ENCODE data around the gene PTK6. TPM values are rescaled to one million over a fixed set of nuclear protein-coding genes. Genes with fewer than 3 reads are reported as not detected.
"Not testable (repeated sequence)": the region's sequence is repeated elsewhere in the genome, so short reads cannot be mapped to it uniquely, and the experiment has no call there.

Gene PTK6
- total RNA-seq (2014; rRNA removed; shearing (Covaris generic)), result 26.3 and 31.1 TPM in 2 replicates

DNA sequence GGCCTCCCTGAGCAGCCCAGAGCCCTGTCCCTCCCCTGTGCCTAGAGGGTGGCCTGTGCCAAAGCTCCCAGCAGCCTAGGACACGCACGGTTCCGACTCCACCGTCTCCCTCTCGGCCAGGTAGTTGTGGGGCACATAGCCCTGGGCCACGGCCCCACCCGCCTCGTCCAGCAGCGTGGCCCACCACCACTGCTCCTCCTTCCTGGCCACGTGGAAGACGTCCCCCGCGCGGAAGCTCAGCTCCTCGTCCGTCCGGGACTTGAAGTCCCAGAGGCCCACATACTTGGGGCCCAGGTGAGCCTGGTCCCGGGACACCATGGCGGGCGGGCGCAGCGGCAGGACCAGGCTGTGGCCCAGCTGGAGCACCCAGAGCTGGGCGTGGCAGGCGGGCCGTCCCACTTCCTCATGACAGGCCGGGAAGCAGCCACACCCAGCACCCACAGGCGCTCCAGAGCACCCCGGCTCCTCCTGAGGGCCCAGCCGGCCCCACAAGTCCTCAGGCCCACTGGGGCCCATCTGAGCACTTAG lies at the start of gene PTK6:
TSS of gene PTK6 (minus strand) at position 380 of the 528 bp plus-strand sequence. CDS start at position 318, 62 bp downstream.
- DNase-seq (ENCODE audit: low spot score), result peak; percentile 89

DNA sequence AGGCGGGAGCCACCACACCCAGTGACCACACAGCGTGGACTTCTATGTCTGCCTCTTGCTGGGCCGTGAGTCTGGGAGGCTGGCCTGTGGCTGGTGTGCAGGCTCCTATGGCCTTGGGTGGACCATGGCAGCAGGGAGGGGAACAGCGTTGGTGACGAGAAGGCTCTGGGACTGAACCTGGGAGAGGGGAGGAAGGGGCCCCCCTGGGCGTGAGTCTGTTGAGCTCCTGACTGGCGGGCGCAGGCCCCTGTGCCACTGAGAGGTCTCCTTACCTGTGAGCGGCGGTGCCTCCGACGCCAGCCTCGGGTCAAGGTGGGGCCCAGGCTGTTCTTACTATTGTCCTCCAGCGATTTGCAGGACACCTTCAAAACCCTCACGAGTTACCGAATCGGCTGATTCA lies 49.6 kb upstream of the PTK6 start:
- no peak for DNase-seq (ENCODE audit: low spot score)

DNA sequence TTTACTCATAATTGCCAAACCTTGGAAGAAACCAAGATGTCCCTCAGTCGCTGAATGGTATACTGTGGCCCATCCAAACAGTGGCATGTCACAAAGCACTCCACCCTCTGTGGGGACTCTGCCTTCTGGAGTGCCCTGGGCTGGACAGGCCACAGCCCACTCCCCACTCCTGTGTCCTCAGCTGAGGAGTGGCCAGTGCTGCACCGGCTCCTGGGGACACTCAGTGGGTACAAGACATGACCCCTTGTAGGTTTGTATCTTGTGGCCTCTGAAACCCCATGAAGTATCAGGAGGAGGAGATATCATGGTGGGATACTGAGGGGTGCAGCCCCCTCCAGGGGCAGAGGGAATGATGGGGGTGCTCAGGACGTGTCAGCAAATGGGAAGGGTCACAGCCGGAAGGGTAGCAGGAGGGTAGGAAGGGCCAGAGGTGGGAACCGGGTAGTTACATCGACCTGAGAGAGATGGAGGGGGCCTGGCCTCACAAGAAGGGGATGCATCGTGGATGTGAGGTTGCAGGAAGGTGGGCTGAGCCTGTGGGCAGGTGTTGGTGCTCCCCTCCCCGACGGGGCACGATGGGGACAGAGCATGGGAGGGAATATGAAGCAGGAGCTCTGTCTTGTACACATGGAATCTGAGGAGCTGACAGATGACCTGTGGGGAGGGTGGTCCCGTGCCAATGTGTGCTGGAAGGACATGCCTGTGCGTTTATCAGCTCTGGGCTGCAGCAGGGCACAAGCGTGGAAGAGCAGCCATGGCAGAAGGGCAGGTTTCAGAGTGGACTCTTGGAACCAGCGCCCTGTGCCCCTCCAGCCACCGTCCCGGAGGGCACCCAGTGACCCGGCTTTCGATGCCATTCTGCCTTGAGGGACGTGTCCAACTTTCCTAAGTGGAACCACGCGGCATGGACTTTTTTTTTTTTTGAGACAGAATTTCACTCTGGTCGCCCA lies 48.7 kb upstream of the PTK6 start:
- DNase-seq (ENCODE audit: low spot score), result no peak

DNA sequence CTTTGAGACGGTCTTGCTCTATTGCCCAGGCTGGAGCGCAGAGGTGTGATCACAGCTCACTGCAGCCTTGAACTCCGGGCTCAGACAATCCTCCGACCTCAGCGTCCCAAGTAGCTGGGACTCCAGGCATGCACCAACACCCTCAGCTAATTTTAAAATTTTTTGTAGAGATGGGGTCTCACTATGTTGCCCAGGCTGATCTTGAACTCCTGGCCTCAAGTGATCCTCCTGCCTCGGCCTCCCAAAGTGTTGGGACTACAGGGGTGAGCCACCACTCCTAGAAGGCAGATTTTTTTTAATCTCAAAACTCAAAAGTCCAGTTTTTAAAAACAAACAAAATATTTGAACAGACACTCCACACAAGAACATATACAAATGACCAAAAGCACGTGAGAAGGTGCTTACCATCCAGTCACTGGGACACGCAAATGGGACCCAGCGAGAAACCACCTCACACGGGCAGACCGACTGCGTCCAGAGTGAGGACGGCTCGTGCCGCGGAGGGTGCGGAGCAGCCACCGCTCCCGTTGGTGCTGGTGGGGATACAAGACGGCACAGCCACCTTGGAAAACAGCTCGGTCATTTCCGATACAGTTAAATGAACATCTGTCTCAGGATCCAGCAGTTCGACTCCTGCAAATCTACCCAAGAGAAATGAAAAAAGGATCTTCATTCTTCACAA lies 45.3 kb upstream of the PTK6 start:
- no peak for DNase-seq (ENCODE audit: low spot score)

DNA sequence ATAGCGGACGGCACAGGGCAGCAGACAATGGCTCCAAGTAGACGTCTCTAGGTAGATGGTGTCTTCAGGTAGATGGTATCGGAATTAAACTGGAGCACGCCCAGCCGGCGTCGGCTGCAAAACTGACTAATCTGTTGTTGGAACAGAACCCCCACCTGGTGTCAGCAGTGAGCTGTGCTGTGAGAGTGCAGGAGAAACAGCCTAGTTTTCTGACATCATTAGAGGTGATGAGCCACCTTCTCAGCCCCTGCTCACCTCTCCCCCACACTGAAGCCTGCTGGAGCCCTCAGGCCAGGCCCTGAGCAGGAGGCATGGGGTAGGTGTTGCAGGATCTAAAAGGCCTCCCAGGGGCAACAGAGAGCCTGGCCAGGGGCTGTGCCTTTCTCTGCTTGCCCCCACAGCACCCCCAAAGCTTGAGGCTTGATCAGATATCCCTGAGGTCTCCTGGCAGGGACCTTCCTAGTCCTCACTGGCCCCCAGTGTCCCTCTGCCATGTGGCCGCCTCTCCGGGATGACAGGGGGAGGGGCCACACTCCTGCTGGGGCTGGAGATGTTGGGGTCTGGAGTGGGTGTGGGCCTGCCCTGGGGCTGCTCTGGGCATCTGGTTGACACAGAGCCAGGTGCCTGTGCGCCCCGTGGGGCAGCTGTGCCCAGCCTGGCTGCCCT lies 43.8 kb upstream of the PTK6 start:
- peak; percentile 86 for DNase-seq (ENCODE audit: low spot score)

DNA sequence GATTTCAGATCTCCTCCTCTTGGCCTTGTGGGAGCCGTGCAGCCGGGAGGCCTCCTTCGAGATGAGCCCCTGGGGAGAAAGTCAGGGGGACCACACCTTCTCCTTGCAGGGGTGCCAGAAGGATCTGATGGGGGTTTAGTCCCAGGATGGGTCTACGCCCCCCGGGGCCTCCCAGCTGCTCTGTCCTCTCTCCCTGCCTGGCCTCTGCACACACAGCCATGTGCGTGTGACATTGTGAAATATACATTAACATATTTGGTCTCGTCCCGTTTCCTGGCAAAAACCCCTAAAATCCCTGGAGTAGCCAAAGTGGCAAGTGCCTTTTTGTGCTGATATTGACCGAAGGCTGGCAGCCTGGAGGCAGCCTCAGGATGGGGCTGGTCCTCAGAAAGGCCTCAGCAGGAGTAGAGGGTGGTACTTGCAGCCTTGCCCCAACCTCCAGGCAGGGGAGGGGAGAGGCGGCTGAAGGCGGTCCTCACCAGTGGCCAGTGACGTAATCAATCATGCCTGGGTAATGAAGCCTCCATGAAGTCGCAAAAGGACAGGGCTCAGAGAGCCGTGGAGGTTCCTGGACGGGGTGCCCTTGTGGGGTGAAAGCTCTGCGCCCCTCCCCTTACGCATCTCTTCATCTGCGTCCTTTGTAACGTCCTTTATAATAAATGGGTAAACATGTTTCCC lies 42.0 kb upstream of the PTK6 start:
- DNase-seq (ENCODE audit: low spot score), result no peak

DNA sequence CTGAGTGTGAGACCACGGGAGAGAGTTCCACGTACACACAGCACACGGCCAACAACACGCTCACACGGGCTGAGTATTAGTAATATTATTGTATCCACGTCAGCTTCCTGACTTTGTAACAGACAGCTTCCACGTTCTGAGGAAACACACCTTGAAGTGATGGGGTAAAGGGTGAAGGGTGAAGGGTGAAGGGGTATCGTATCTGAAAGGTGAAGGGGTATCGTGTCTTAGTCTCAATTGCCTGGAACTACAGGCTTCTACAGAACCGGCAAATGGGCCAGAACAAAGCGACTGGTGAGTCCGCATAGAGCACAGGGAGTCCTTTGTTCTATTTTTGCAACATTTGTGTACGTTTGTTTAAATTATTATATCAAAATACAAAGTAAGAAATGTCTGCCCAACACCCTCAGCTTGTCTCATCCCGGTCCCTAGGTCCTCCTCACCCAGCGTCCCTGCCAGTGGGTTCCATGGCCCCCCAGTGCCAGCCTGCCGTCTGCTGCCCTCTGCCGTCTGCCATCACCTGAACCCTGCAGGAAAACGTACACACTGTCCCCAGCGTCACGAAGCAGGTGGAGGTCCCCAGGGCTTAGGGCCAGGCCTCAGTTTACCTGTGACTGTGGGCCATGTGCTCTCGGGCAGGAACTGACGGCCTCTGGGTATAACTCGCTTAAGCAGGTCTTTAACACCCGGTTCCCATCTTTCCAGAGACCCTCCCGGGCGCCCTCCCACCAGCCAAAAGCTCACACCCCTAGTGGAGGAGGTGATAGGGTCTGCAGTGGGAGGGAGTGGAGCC lies 41.2 kb upstream of the PTK6 start:
- DNase-seq (ENCODE audit: low spot score), result no peak

DNA sequence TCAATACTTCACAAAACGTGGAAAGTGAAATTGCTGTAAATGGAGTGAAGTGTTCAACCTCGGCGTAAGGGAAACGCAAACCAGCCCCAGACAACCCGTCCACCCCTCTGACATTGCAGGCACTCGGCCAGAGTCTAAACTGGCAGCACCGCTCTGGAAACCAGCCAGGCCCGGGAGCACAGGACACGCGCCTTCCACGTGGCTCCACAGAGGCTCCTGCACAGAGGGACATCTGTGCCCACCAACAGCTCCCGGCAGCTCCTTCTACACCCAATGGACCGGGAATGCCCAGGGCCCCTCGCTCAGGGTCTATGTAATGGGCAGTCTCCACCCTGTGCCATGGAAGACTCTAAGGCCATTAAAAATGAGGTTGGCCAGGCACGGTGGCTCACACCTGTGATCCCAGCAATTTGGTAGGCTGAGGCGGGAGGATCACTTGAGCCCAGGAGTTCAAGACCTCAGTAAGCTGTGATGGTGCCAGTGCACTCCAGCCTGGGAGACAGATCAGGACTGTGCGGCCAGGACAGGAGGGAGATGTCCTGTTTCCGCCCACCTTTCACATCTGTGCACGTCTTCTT lies 40.2 kb upstream of the PTK6 start:
- no peak for DNase-seq (ENCODE audit: low spot score)

DNA sequence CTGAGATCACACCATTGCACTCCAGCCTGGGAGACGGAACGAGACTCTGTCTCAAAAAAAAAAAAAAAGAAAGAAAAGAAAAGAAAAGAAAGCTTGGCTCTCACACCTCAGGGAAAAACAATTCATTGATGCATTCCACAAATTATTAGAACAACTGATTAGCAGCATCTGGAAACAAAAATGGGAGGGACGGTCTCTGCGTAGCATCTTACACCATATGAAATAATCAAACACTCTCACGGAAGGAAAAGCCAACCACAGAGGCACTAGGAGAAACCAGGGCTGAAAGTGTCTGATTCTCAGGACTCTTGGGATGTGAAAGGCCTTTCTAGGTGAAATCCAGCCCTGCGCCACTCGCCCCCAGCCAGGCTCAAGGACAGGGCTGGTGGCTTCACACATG lies 39.1 kb upstream of the PTK6 start:
- no peak for DNase-seq (ENCODE audit: low spot score)

DNA sequence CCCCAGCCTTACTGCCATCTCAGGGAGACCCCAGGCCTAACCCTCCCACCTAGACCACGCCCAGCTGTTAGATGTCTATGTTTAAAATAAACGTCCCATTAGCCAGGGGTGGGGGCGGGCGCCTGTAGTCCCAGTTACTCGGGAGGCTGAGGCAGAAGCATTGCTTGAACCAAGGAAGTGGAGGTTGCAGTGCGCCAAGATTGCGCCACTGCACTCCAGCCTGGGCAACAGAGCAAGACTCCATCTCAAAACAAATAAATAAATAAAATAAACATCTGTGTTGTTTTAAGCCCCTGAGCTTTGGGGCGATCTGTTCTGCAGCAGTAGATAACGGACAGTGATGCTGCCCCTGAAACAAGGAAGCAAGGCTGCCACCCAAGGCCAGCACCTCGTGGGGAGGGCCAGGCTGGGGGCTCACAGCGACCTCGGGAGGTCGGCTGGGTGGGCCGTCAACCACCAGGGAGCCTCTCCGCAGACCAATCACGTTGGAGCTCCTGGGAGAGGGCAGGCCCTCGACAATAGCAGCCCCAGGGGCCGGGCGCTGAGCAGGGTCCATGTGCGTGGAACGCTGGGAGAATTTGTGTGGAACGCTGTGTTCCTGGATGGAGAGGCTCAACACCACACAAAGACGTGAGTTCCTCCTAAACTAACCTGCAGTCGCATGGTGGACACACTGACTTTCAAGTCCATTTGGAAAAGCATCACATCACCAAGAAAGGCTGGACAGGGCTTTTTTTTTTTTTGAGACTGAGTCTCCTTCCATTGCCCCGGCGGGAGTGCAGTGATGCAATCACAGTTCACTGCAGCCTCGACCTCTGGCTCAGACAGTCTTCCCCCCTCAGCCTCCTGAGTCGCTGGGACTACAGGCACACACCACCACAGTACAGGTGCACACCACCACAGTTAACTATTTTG lies 37.9 kb upstream of the PTK6 start:
- no peak for DNase-seq (ENCODE audit: low spot score)

DNA sequence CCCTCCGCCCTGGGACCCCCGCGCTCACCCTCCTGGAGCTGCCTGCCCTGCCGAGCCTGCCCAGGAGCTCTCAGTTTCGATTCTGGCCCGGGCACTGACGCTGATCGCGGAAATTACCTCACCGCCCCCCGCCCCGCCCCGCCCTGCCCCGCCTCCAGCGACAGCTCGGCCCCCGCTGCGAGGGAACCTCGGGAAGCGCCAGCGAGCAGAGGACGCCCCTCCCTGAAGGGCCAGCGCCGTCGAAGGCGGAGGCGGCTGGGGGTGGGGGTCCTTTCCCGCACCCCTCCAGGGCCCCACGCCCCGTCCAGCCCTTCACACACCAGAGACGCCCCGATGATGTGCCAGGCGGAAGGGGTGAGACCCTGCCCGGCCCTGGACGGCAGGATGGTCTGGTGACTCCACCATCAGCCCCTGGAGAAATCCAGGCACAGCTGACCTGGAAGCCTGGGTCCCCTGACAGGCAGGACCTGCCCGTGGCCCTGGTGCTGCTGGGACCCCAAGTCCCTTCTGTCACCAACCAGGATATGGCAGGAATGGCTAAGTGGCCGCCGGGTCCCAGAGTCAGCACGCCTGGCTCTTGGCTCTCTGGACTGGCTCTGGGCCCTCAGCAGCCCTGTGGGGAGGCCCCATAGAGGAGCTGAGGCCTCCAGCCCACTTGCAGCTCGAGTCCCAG lies 37.1 kb upstream of the PTK6 start, which contains the start of gene HELZ2:
TSS of gene HELZ2 (minus strand) at position 84 of the 673 bp plus-strand sequence. CDS start 1,854 bp downstream, outside the sequence.
- peak; percentile 63 for DNase-seq (ENCODE audit: low spot score)

DNA sequence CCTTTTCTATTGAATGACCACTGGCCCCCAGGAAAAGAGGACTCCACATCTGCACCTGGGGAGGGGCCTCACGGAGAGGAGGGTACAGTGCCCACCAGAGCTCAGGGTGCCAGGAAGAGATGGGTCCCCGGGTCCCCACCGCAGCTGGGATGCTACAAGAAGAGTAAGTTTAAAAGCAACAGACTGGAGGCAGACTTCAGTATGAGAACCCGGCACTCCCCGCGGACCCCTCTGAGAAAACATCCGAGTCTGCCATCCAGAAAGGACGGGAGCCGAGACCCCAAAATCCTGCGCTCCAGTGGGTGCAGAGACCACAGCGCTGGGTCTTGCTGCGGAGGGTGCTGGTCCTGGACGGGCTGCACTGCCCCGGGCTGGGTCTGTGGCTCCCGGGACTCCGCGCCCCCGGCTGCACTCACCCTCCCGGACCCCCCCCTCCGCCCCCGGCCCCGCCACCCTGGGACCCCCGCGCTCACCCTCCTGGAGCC lies 36.5 kb upstream of the PTK6 start:
- DNase-seq (ENCODE audit: low spot score), result peak; percentile 47

DNA sequence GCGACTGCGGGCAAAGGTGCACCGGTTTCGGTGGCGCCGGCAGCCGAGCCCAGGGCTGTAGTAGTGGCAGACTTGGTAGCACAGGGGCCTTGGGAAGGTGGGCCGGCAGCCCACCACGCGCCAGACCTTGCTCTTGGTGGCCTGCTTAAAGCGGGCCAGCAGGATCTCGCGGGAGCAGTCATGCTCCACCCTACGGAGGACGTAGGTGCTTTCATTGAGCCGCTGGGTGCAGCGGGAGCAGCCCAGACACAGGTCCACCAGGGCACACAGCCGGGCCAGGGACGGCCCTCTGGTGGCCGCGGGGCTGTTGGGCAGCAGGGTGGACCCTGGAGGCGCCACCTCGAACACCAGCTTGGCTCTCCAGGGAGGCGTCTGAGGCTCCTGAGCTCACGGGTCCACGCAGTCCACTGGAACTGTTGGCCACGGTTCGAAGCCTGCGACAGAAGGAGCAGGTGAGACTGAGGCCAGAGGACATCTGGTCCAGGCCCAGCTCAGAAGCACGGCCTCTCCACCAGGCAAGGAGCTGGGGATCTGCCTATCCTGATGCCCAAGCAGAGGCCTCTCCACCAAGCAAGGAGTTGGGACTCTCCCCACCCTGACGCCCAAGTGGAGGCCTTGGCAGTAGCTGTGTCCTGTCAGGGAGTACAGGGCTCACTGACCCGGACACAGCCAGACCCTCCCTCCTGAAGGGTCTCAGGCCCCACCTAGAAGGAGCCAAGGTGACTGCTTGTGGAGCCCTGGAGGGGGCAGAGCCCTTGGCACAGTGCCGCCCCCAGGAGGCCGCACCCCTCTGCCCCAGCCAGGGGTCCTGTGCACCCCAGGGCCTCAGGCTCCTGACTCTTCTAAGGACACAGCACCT lies 35.8 kb upstream of the PTK6 start:
- peak; percentile 69 for DNase-seq (ENCODE audit: low spot score)

DNA sequence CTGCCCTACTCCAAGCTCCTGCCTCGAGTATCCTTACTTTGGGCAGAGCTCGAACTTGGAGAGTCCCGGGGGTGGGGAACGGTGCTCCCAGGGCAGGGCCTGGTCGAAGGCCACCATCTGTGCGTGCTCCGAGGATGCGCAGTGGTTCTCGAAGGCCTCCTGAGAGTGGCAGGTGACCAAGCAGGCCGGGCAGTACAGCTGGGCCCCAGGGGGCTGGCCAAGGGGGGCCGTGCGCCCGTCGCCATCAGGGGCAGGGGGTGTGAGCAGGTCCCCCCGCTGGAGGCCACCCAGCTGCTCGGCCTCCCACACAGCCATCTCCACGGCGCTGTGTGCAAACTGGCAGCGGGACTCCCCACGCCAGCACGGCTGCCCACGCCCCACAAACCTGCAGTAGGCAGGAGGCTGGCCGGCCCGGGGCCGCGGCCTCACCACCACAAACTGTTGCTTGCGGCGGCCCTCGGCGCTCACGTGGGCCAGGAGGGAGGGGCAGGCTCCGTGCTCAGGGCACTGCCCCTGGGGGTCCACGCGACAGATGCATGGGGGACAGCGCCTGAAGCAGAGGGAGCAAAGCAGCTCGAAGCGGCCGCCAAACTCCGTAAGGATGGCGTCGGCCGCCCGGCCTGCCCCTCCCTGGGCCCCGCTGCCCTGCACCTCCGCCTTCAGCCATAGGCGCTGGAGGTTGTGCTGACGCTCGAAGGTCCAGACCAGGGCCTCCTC lies 35.1 kb upstream of the PTK6 start:
- no peak for DNase-seq (ENCODE audit: low spot score)

DNA sequence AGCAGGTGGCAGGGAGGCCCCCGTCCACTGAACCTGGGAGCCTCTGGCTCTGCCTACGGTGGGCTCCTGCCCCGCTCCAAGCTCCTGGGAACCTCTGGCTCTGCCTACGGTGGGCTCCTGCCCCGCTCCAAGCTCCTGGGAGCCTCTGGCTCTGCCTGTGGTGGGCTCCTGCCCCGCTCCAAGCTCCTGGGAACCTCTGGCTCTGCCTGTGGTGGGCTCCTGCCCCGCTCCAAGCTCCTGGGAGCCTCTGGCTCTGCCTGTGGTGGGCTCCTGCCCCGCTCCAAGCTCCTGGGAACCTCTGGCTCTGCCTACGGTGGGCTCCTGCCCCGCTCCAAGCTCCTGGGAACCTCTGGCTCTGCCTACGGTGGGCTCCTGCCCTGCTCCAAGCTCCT lies 33.9 kb upstream of the PTK6 start:
- not testable (repeated sequence) for DNase-seq (ENCODE audit: low spot score)

DNA sequence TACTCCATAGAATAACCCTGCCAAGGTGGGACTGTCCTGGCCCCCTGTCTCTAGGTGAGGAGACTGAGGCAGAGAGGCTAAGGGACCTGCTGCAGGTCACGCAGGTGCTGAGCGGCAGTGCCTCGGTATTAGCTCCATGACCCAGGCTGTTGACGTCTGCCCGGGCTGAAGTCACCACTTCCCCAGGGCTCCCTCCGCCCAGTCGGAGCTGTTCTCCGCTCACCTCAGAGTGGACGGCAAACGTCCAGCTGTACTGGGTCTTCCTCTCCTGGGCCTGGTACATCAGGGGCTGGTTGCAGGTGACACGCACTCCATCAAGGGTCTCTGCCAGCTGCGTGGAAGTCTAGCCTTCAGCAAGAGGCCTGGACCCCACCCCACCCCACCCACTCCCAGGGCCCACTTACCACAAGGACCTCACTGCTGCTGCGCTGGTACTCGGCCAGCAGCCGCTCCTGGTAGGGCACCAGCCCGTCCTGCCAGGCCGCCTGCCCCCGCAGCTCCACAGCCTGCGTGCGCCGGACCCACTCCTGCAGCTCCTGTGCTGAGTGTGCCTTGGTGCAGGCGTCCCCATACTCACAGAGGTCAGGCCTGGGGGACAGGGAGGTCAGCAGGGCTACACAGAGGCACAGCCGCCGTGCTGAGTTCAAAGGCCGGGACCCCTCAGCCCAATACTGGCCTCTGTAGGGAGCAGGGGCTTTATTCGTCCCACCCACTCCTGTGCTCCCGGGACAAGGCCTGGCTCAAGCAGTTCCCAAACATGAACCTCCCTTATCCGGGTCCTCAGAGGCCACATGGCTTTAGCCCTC lies 33.3 kb upstream of the PTK6 start:
- no peak for DNase-seq (ENCODE audit: low spot score)
